OCI-LY7 (cell line): ENCODE results near the gene SPRY4. TPM values are rescaled to one million over a fixed set of nuclear protein-coding genes. Genes with fewer than 3 reads are reported as not detected.

Experiments used
- BruUV-seq: library from RNA; stranded (reverse); fragments of 400-500 nt; replicated peaks from 2 replicates; lab custom pipeline; 2021; lab: Mats Ljungman, UMichigan
- CTCF ChIA-PET: fragments of 300-600 bp; sonication (Branson Sonifier 250); formaldehyde crosslinking; loops from one replicate; lab custom pipeline; 2022; ENCODE audit warnings: antibody characterized with exemption; ENCODE audit not compliant: unreplicated experiment; lab: Charles Lee
- POLR2A ChIA-PET: fragments of 300-600 bp; sonication (Branson Sonifier 250); formaldehyde crosslinking; loops from one replicate; lab custom pipeline; 2022; ENCODE audit warnings: antibody characterized with exemption; lab: Charles Lee
- DNase-seq: peaks from one replicate; pipeline ENCODE4 v3.0.0-alpha.2; 2015; ENCODE audit warnings: low spot score
- H2AFZ ChIP-seq: fragments of 200-600 bp; sonication (generic), shearing (Covaris generic); 2 replicates; pipeline ENCODE4 v1.6.1; 2014; ENCODE audit warnings: mild to moderate bottlenecking, antibody characterized with exemption, low read length, moderate library complexity
- H3K27ac ChIP-seq: fragments of 200-600 bp; sonication (generic); 2 replicates; pipeline ENCODE4 v1.5.1; 2014; ENCODE audit warnings: mixed run types, low read depth, mild to moderate bottlenecking, moderate library complexity, low read length, inconsistent platforms; ENCODE audit not compliant: poor library complexity, severe bottlenecking
- H3K36me3 ChIP-seq: fragments of 200-600 bp; sonication (generic); 2 replicates; pipeline ENCODE4 v1.6.1; 2014; ENCODE audit warnings: mild to moderate bottlenecking, antibody characterized with exemption, low read length, moderate library complexity, mixed read lengths; ENCODE audit not compliant: insufficient read depth
- H3K4me1 ChIP-seq: fragments of 200-600 bp; sonication (generic); 2 replicates; pipeline ENCODE4 v1.5.1; 2014; ENCODE audit warnings: mild to moderate bottlenecking, low read length; ENCODE audit not compliant: insufficient read depth, poor library complexity, severe bottlenecking
- H3K4me2 ChIP-seq: fragments of 200-600 bp; sonication (generic); 2 replicates; pipeline ENCODE4 v1.6.1; 2014; ENCODE audit warnings: mild to moderate bottlenecking, low read length
- H3K4me3 ChIP-seq: fragments of 200-600 bp; sonication (generic); 2 replicates; pipeline ENCODE4 v1.5.1; 2014; ENCODE audit warnings: mild to moderate bottlenecking, low read depth, low read length; ENCODE audit not compliant: poor library complexity, severe bottlenecking
- H3K79me2 ChIP-seq: fragments of 200-600 bp; sonication (generic); 2 replicates; pipeline ENCODE4 v1.6.1; 2016; ENCODE audit warnings: low read depth, mild to moderate bottlenecking, low read length, moderate library complexity, mixed read lengths; ENCODE audit not compliant: insufficient read depth
- H3K9me2 ChIP-seq: fragments of 200-600 bp; sonication (generic); 2 replicates; pipeline ENCODE4 v1.6.1; 2016; ENCODE audit warnings: mild to moderate bottlenecking, low read length, mixed read lengths; ENCODE audit not compliant: insufficient read depth
- H3K9me3 ChIP-seq: fragments of 200-600 bp; sonication (generic); 2 replicates; pipeline ENCODE4 v1.6.1; 2014; ENCODE audit warnings: mild to moderate bottlenecking, mixed run types, low read length, mixed read lengths
- H4K20me1 ChIP-seq: fragments of 200-600 bp; sonication (generic); 2 replicates; pipeline ENCODE4 v1.6.1; 2014; ENCODE audit warnings: mild to moderate bottlenecking, antibody characterized with exemption, low read length, moderate library complexity, mixed read lengths; ENCODE audit not compliant: insufficient read depth
- CTCF ChIP-seq: fragments of 200-600 bp; sonication (generic); conservative IDR thresholded peaks from 2 replicates; pipeline ENCODE4 v1.5.1; 2014; ENCODE audit warnings: mild to moderate bottlenecking, antibody characterized with exemption, low read length, moderate library complexity, mixed read lengths
- EZH2phosphoT487 ChIP-seq: fragments of 200-600 bp; sonication (generic); IDR thresholded peaks from 2 replicates; pipeline ENCODE4 v1.6.1; 2018; ENCODE audit warnings: low read depth, borderline replicate concordance, mild to moderate bottlenecking, mixed run types, antibody characterized with exemption, low read length, moderate library complexity, mixed read lengths
- intact Hi-C: fragments of 100-400 bp; cut with micrococcal nuclease; formaldehyde crosslinking; loops from one replicate; pipeline ENCODE4 v1.10.0; 2022; ENCODE audit not compliant: unreplicated experiment
- total RNA-seq, 2 experiments: library from RNA; depleted of rRNA in 1 of 2; stranded (reverse); fragments of >200 nt in 1 of 2; shearing (Covaris generic) in 1 of 2; gene quantifications; 2 replicates each; pipeline ENCODE4 v1.2.3, GENCODE V29; 2014 to 2022

Gene SPRY4
- total RNA-seq, 2 experiments from 2014 or later = not detected

- Histone ChIP-seq H4K20me1 (no peaks in the 10 kb centered on the region), H3K4me1 (peaks cover 3% of the 10 kb centered on the region), H3K36me3 (no peaks in the 10 kb centered on the region), H3K79me2 (no peaks in the 10 kb centered on the region), H3K27ac (no peak overlapping the region), H3K9me2 (no peaks in the 10 kb centered on the region), H3K4me2 (no peak overlapping the region), H3K9me3 (no peaks in the 10 kb centered on the region), H3K4me3 (no peak overlapping the region), H2AFZ (no peak overlapping the region)
- no peak for TF ChIP-seq EZH2phosphoT487
- no peak for TF ChIP-seq CTCF
- intact Hi-C loops = no loop called here
- POLR2A ChIA-PET = no interaction called here
- CTCF ChIA-PET = no interaction called here
- no peak for DNase-seq
- BruUV-seq = no TSS peak
Observed at GRCh38 chr5:142313682-142314081, 11.1 kb downstream of the SPRY4 start.

GRCh38 chr5:142313275-142313674 lies 11.5 kb downstream of the SPRY4 start:
- DNase-seq = no peak
- BruUV-seq = no TSS peak
- H3K4me3 ChIP-seq = no peak overlapping the region
- peaks cover 3% of the 10 kb centered on the region for H3K4me1 ChIP-seq
- H3K36me3 ChIP-seq = no peaks in the 10 kb centered on the region
- no peak overlapping the region for H2AFZ ChIP-seq
- no peaks in the 10 kb centered on the region for H3K9me3 ChIP-seq
- TF ChIP-seq CTCF = no peak
- TF ChIP-seq EZH2phosphoT487 = no peak
- intact Hi-C loops = no loop called here
- H3K27ac ChIP-seq = no peak overlapping the region
- ChIA-PET CTCF (no interaction called here), POLR2A (no interaction called here)
- no peaks in the 10 kb centered on the region for H4K20me1 ChIP-seq
- H3K79me2 ChIP-seq = no peaks in the 10 kb centered on the region
- no peaks in the 10 kb centered on the region for H3K9me2 ChIP-seq
- H3K4me2 ChIP-seq = no peak overlapping the region

- Histone ChIP-seq H3K79me2 (no peaks in the 10 kb centered on the region), H2AFZ (no peak overlapping the region), H3K9me3 (no peaks in the 10 kb centered on the region), H3K4me1 (peaks cover 3% of the 10 kb centered on the region), H3K4me2 (no peak overlapping the region), H4K20me1 (no peaks in the 10 kb centered on the region), H3K36me3 (no peaks in the 10 kb centered on the region), H3K27ac (no peak overlapping the region), H3K4me3 (no peak overlapping the region), H3K9me2 (no peaks in the 10 kb centered on the region)
- no peak for TF ChIP-seq EZH2phosphoT487
- no peak for TF ChIP-seq CTCF
- POLR2A ChIA-PET = interaction anchor here (0.6 to 0.7 kb wide), 2 partner anchors 11 to 109 kb away, joined by 3 to 4 read pairs; no protein-coding TSS in a partner anchor
- CTCF ChIA-PET = no interaction called here
- DNase-seq = no peak
- intact Hi-C loops = no loop called here
- no TSS peak for BruUV-seq
Observed at GRCh38 chr5:142312399-142312798, 12.4 kb downstream of the SPRY4 start.
